Kidney capillary endothelial cell (primary cell): ENCODE results near the gene OPRPN.

Source experiments
- DNase-seq: peaks from one replicate; pipeline ENCODE4 v3.0.0-alpha.2; 2018; ENCODE audit warnings: low spot score

OPRPN gene, protein sequence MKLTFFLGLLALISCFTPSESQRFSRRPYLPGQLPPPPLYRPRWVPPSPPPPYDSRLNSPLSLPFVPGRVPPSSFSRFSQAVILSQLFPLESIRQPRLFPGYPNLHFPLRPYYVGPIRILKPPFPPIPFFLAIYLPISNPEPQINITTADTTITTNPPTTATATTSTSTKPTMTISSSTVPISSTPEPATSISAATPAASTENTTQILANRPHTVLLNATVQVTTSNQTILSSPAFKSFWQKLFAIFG

DNA sequence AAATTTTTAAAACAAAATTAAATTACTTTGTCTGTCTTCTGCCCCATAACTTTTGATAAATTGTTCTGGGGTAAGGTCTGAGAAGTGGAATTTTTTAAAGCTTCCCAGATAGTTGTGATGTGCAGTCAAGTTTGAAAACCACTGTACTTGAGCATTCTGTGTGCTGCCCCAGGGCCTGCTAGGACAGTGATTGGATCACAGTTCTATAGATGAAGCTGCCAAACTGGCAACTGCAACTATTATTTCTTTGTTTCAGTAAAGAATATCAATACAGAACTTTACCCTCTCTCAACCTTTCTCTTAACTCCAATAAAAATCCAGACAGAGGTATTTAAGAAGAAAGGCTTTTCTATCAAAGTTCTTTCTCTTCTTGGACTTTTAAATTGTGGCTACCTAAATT, at the start of gene OPRPN:
OPRPN (plus strand) TSS at position 361 of the 400 bp plus-strand sequence. CDS start 1,346 bp downstream, outside the sequence.
- no peak for DNase-seq

DNA sequence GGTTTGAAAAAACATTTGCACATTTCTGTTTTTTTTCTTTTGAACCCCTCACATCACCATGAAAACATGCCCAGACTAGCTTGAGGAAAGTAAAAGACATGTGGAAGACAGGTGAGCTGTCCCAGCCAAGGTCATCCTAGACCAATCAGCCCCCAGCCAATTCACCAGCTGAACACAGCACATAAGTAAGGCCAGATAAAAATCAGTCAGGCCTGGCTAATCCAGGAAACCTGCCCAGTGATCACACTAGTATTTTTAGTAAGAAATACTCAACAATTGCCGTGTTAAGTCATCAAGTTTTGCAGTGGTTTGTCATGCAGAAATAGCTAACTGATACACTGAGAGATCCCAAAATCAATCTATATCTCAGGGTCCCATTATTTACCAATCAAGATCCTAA, 41.6 kb upstream of the OPRPN start:
- no peak for DNase-seq

DNA sequence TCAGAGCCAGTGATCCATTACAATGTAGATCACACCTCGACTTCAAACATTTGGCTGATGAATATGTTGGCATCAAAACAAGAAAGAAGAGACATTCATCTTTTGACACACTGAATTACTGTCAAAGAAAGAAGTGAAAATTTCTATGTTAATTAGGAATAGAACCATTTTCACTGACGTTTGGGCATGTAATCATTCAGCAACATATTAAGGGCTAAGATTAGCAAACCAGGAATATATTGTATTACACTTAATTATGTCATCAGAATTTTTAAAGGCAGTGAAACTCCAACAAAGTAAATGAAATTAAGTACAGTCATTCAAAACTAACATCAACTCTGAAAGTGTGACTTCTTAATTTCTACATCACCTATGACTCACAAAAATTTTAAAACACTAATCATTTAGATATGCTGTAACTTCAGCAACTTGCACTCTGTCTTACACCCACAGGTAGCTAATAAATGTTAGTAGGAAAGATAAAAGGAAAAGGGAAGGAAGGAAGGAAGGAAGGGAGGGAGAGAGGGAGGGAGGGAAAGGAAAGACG, 38.6 kb upstream of the OPRPN start:
- DNase-seq = no peak

DNA sequence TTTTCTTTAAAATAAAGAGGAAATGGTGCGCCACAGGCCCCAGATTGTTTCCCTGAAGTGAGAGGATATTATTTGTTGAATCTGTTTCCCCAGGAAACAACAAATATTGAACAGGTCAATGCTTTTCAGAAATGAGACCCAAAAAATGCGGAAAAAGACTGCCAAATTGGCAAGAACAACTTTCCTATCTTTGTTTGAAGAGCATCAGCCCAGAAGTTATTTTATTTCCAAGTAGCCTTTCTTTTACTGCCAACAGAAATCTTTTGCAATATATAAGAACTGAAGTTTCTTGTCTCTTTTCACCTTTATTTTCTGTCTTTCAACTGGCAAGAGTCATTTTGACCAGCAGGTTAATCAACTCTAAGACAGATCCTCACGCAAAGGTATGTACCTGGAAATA, 37.3 kb upstream of the OPRPN start, which contains the start of gene SMR3A:
SMR3A (plus strand) TSS at position 301 of the 400 bp plus-strand sequence. CDS start 1,356 bp downstream, outside the sequence.
- no peak for DNase-seq

DNA sequence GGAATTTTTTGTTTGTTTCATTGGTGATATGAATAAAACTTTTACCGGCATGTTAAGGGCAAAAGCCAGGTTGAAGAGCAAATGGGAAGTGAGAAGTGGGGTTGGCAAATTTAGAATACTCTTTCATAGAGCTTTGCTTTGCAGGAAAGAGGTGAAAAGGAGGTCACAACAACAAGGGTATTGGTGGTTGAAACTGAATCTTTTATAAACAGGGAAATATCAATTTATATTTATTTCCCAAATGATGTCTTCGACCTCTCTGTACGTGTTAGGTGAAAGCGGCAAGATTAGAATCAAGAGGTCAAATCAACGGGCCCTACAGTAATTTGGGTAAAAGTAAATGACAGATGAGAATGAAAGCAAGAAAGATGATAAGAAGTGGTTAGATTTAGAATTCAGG, 33.7 kb upstream of the OPRPN start:
- no peak for DNase-seq

DNA sequence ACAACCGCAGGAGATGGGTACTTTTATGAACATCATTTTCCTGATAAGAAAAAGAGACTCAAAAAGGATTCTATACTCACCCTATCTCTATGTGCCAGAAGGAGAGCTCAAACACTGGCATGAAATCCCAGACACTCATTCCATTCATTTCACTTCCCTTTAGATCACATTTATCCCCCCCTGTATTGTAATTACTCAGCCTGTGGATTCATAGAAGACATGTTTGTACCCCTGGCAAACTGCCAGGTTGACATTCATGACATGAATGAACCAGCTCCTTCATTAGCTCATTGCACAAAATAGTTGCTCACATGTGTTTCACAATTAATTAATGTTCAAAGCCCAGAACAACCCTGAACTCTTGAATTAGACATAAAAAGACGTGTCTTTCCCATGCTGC, 32.3 kb upstream of the OPRPN start:
- no peak for DNase-seq

DNA sequence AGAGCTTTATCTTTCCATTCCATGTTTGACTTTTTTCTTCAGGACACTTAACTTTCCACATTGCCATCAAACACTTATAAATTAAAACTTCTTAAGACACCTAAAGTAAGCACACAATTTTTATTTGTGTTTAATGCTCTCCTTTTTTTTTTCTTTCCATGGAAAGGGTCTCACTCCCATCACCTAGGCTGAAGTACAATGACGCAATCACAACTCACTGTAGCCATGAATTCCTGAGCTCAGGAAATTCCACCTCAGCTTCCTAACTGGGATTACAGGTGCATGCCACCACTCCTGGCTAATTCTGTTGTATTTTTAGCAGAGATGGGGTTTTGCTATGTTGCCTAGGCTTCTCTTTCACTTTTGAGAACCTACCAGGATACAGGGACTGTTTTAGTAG, 29.9 kb upstream of the OPRPN start:
- DNase-seq = no peak

DNA sequence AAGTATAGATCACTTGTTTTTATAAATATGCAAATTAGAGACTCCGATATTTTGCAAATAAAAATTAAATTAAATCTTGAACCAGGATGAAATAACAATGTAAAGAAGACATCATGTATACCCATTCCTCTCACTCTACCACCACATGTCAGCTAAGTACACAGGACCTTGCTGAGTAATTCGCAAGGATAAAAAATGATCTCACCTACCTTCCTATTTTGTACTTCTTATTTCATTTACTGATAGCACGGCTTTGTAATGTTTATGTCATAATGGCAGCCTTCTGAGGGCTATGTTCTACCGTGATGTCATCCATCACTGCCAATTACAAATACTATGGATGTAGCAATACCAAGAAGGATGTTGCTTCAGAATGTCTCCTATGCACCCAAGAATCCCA, 25.8 kb upstream of the OPRPN start:
- DNase-seq = no peak

DNA sequence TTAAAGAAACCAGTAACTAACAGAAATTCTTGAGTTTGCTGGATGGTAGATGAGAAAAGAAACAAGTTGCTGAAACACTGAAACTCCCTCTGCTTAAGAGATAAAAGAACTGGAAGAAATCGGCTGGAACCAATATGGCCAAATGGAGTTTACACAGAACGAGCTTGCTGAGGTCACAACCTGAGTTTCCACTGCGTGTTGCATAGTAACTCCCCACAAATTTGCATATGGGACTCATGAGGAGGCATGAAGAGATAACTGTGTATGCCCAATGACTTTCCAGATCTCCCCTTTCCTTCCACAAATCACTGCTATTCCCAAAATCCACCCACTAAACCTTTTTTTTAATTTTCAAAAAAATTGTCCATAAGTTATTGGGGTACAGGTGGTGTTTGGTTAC, 25.0 kb upstream of the OPRPN start:
- no peak for DNase-seq

DNA sequence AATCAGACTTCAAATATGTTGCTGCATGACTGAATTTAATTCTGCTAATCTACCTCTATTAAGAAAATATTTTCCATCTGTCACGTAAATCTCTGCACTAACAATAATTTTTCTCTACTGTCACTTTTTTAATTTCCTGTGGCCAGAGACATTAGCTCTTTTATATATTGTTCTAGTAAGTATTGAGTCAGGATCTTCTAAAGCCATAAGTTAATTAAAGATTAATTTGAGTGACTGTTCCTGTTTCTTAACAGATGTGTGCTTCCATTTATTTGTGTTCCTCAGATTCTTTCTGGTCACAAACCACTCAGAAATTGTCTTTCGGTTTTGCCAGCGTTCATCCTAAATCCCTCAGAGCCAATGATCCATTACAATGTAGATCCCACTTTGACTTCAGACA, 17.2 kb upstream of the OPRPN start:
- no peak for DNase-seq

DNA sequence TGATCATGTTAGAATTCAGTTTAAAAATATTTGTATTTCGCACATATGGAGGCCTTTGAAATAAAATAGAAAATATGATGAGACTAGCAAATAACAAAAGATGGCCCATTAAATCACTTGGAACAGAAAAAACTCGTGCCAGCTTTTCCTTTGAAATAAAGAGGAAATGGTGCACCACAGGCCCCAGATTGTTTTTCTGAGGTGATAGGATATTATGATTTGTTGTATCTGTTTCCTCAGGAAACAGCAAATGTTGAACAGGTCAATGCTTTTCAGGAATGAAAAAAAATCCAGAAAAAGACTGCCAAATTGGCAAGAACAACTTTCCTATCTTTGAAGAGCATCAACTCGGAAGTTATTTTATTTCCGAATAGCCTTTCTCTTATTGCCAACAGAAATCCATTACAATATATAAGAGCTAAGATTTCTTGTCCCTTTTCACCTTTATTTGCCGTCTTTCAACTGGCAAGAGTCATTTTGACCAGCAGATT, 15.0 kb upstream of the OPRPN start, which contains the start of gene SMR3B:
SMR3B (plus strand) TSS at position 441 of the 491 bp plus-strand sequence. CDS start 1,380 bp downstream, outside the sequence.
- no peak for DNase-seq

DNA sequence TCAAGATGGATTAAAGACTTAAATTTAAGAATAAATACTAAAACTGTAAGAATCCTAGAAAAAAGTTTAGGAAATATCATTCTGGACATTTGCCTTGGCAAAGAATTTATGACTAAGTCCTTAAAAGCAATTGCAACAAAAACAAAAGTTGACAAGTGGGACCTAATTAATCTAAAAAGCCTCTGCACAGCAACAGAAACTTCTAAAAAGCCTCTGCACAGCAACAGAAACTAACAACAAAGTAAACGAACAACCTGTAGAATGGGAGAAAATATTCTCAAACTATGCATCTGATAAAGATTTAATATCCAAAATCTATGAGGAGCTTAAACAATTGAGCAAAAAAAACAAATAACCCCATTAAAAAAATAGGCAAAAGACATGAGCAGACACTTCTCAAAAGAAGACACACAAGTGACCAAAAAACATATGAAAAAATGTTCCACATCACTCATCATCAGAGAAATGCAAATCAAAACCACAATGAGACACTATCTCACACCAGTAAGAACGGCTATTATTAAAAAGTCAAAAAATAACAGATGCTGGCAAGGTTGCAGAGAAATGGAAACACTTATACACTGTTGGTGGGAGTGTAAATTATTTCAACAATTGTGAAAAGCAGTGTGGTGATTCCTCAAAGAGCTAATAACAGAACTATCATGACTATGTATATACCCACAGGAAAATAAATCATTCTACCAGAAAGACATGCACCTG, 5.5 kb upstream of the OPRPN start:
- DNase-seq = no peak

DNA sequence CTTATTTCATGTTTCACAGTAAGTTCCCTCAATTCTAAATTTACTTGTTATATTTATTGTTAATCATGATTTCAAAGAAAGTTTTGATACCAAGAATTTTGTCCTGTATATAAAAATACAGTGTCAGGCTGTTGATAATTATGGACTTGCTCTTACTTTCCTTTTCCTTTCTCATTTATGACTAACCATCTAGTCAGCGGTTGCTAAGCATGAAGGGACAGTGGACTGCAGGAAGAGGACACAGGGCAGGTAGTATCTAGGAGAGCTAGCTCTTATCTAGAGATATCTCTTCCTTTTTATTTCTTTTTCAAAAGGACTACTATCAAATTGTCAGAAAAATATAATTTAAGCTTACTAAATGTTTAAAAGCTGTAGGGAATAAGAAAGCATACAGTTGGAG, 1.6 kb downstream of the OPRPN start:
- DNase-seq = no peak

DNA sequence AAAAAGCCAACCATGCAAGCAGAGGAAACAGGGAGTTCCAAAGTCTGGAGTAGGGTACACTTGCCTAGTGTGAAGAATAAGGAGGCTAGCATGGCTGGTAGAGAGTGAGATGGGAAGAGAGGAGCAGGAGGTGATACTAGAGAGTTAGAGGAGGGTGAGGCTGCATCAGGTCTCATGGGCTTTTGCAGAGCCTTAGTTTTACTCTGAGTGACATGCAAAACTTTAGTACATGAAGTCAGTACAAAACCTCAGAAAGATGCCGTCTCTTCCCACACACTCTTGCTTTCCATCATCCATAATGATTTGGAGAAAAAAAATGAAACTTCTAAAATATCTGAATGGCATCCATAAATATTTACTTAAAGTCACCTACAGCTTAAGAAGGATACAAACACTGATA, 5.0 kb downstream of the OPRPN start:
- DNase-seq = no peak

DNA sequence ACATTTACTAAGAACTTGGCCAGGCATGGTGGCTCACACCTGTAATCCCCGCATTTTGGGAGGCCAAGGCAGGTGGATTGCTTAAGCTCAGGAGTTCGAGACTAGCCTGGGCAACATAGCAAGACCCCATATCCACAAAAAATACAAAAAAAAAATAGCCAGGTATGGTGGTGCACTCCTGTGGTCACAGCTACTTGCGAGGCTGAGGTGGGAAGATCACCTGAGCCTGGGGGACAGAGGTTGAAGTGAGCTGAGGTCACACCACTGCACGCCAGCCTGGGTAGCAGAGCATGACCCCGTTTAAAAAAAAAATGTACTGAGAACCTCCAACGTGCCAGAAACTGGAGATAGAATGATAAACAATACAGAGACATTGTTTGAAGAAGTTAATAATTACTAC, 8.0 kb downstream of the OPRPN start:
- no peak for DNase-seq

DNA sequence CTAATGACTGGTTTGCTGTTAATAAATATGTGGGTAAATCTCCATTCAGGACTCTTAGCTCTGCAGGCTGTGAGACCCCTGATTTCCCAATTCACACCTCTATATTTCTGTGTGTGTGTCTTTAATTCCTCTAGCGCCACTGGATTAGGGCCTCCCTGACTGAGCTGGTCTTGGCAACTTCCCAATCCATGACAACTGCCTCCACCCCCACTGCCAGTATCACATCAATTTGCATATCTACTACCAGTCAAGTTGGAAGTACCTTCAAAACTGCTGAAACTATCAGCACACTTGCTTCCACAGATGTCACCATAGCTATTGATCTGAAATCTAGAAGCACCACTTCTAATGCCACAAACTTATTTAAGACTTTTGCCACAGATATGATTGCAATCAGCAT, 27.6 kb downstream of the OPRPN start:
- no peak for DNase-seq

DNA sequence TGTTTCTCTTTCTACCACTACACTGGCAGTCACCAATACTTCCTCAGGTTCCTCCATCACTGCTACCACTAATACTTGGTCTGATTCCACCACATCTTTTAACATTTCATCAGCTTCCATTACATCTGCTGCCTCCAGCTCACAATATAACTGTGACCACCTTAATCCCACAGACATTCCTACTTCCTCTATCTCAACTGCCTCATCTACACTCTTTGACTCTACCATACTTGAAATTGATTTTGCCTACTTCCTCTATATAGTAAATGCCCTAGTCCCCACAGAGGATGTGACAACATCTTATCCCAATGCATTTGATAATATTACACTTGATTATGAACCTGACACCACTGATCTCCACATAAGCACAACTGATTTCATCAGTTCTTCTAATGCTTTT, 29.0 kb downstream of the OPRPN start:
- DNase-seq = no peak

DNA sequence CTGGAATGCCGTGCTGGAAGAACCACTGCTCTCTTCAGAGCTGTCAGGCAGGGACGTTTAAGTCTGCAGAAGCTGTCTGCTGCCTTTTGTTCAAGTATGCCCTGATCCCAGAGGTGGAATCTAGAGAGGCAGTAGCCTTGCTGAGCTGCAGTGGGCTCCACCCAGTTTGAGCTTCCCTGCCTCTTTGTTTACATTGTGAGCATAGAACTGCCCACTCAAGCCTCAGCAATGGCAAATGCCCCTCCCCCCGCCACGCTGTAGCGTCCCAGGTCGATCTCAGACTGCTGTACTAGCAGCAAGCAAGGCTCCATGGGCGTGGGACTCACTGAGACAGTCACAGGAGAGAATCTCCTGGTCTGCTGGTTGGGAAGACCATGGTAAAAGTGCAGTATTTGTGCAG, 39.5 kb downstream of the OPRPN start:
- no peak for DNase-seq

DNA sequence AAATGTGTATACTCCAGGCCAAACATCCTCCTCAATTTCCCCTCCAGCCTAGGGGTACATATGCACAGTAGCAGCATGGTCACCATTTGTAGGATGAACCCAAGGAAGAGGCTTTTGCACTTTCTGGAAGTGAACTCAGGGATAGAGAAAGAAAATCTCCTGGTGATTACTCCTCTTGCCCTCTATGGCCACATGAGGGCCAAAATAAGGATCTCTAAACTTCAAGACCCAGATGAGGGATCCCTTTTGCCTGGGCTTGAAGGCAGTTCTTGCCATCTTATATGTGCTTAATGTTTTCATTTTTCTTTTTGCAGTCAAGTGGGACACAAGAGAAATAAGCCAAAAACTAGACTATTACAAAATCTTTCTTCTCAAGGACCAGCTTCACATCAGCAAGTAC, 44.7 kb downstream of the OPRPN start:
- DNase-seq = no peak

DNA sequence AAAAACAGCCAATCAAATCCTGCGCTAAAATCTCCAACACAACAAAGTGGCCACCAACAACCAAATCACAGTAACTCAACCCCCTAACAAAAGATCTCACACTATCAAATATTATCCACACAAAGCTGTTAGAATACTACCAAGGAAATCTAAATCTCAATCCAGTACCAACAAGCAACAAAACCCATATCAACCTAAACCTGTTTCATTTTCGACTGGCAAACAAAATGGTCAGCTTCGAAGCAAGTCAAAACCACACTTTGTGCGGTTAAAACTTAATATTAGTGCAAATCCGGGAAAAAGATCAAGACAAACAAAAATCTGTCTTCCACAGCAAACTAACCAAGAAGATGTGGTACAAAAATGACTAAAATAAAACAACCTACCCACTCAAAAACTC, 45.6 kb downstream of the OPRPN start:
- DNase-seq = no peak

DNA sequence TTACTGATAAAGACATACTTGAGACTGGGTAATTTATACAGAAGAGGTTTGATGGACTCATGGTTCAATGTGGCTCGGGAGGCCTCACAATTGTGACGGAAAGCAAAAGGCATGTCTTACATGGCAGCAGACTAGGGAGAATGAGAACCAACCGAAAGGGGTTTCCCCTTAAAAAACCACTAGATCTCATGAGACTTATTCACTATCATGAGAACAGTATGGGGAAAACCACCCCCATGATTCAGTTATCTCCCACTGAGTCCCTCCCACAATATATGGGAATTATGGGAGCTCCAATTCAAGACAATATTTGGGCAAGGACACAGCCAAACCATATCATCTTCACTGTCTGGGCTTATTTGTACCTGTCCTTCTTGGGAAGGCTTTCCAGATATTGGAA, 51.5 kb downstream of the OPRPN start:
- DNase-seq = no peak

DNA sequence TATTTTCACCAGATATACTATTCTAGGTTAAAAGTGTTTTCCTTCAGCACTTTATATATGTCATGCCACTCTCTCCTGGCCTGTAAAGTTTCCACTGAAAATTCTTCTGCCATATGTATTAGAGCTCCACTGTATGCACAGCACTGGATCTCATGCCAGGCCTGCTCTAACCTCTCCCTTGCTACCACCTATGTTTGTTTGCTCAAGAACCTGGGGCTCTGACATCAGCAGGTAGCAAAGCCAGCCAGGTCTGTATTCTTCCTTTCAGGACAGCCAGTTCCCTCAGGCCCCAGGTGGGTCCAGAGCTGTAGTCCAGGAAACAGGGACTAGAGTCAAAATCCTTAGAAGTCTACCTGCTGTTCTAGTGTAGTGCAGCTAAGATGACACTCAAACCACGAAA, 55.2 kb downstream of the OPRPN start:
- DNase-seq = no peak
